OCI-LY1 (cell line): ENCODE results near the gene FHOD3.

ENCODE experiments used
- H2AFZ ChIP-seq: fragments of 200-600 bp; sonication (generic), shearing (Covaris generic); 2 replicates; pipeline ENCODE4 v1.6.0; 2014; ENCODE audit warnings: antibody characterized with exemption, mild to moderate bottlenecking, low read length
- H3F3A ChIP-seq: fragments of 200-600 bp; sonication (generic), shearing (Covaris generic); 2 replicates; pipeline ENCODE4 v1.6.0; 2014; ENCODE audit warnings: mild to moderate bottlenecking, antibody characterized with exemption, low read length, moderate library complexity; ENCODE audit not compliant: insufficient read depth
- H3K27ac ChIP-seq: fragments of 200-600 bp; sonication (generic); 2 replicates; pipeline ENCODE4 v1.5.1; 2014; ENCODE audit warnings: low read length, mixed run types, mild to moderate bottlenecking, low read depth; ENCODE audit not compliant: poor library complexity, severe bottlenecking
- H3K27me3 ChIP-seq: fragments of 200-600 bp; sonication (generic); 2 replicates; pipeline ENCODE4 v1.6.0; 2014; ENCODE audit warnings: antibody characterized with exemption, mild to moderate bottlenecking, low read length, moderate library complexity; ENCODE audit not compliant: insufficient read depth
- H3K36me3 ChIP-seq: fragments of 200-600 bp; sonication (generic); 2 replicates; pipeline ENCODE4 v1.6.1; 2014; ENCODE audit warnings: mild to moderate bottlenecking, antibody characterized with exemption, low read length, moderate library complexity, mixed read lengths; ENCODE audit not compliant: insufficient read depth
- H3K4me1 ChIP-seq: fragments of 200-600 bp; sonication (generic); 2 replicates; pipeline ENCODE4 v1.5.1; 2014; ENCODE audit warnings: mild to moderate bottlenecking, low read length, moderate library complexity; ENCODE audit not compliant: insufficient read depth, severe bottlenecking
- H3K4me2 ChIP-seq: fragments of 200-600 bp; sonication (generic), shearing (Covaris generic); 2 replicates; pipeline ENCODE4 v1.6.1; 2014; ENCODE audit warnings: low read length
- H3K4me3 ChIP-seq: fragments of 200-600 bp; sonication (generic); 2 replicates; pipeline ENCODE4 v1.5.1; 2014; ENCODE audit warnings: low read length, low read depth, mild to moderate bottlenecking, mixed read lengths; ENCODE audit not compliant: poor library complexity, severe bottlenecking
- H3K79me2 ChIP-seq: fragments of 200-600 bp; shearing (Covaris generic); 2 replicates; pipeline ENCODE4 v1.6.1; 2016; ENCODE audit warnings: mixed run types, low read length, mixed read lengths; ENCODE audit not compliant: insufficient read depth
- H3K9ac ChIP-seq: fragments of 200-600 bp; sonication (generic), shearing (Covaris generic); 2 replicates; pipeline ENCODE4 v1.6.1; 2014; ENCODE audit warnings: mild to moderate bottlenecking, low read length, mixed read lengths
- H3K9me2 ChIP-seq: fragments of 200-600 bp; sonication (generic), shearing (Covaris generic); 2 replicates; pipeline ENCODE4 v1.6.1; 2014; ENCODE audit warnings: low read depth, mild to moderate bottlenecking, low read length, mixed read lengths
- H3K9me3 ChIP-seq: fragments of 200-600 bp; shearing (Covaris generic); 2 replicates; pipeline ENCODE4 v1.6.1; 2014; ENCODE audit warnings: low read length, mixed read lengths
- H4K20me1 ChIP-seq: fragments of 200-600 bp; sonication (generic), shearing (Covaris generic); 2 replicates; pipeline ENCODE4 v1.6.0; 2016; ENCODE audit warnings: mild to moderate bottlenecking, low read length; ENCODE audit not compliant: insufficient read depth
- CTCF ChIP-seq: fragments of 200-600 bp; sonication (generic), shearing (Covaris generic); IDR thresholded peaks from 2 replicates; pipeline ENCODE4 v1.5.1; 2017; ENCODE audit warnings: mild to moderate bottlenecking, antibody characterized with exemption, low read length, moderate library complexity, mixed read lengths
- EZH2 ChIP-seq: fragments of 200-600 bp; sonication (generic), shearing (Covaris generic); IDR thresholded peaks from 2 replicates; pipeline ENCODE4 v1.8.0; 2017; ENCODE audit warnings: borderline replicate concordance, mixed run types, mild to moderate bottlenecking, antibody characterized with exemption, low read length, moderate library complexity, mixed read lengths

FHOD3 gene

DNA sequence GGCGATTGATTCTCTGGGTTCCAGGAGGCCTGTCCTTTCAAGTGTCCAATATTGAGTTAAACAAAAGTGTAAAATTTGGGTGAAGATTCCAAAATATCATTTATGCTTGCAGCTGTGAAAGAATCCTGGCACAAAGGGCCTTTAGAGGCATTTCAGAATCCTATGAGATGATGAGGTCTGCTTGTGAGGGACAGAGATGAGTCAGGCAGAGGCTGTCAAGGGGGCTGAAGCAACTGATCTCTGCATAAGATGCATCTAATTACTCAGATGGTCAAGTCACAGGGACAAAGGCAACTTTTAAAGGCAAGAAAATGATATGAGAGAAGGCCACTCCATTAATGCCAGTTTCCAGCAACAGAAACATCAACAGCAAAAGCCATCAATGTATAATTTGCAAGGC lies 78.8 kb downstream of the FHOD3 start:
- TF ChIP-seq EZH2 (no peak), CTCF (no peak)
- Histone ChIP-seq H3K79me2 (no peaks in the 10 kb centered on the region), H3K9ac (no peak overlapping the region), H3K4me1 (no peaks in the 10 kb centered on the region), H3F3A (no peaks in the 10 kb centered on the region), H3K9me2 (no peaks in the 10 kb centered on the region), H3K27ac (no peak overlapping the region), H2AFZ (no peak overlapping the region), H3K9me3 (no peaks in the 10 kb centered on the region), H3K4me3 (no peak overlapping the region), H3K27me3 (0 out of 2 replicates have a peak, but pooled peaks cover 4% of the 10 kb centered on the region), H3K36me3 (no peaks in the 10 kb centered on the region), H3K4me2 (no peak overlapping the region), H4K20me1 (no peaks in the 10 kb centered on the region)

GRCh38 chr18:36377626-36378025 lies 80.1 kb downstream of the FHOD3 start:
- no peak for TF ChIP-seq EZH2
- no peak for TF ChIP-seq CTCF
- H3K4me2 ChIP-seq: no peak overlapping the region
- no peaks in the 10 kb centered on the region for H3F3A ChIP-seq
- H3K4me1 ChIP-seq: no peaks in the 10 kb centered on the region
- H3K9me3 ChIP-seq: no peaks in the 10 kb centered on the region
- no peak overlapping the region for H2AFZ ChIP-seq
- no peak overlapping the region for H3K27ac ChIP-seq
- no peaks in the 10 kb centered on the region for H3K9me2 ChIP-seq
- no peaks in the 10 kb centered on the region for H3K79me2 ChIP-seq
- 0 out of 2 replicates have a peak, but pooled peaks cover 4% of the 10 kb centered on the region for H3K27me3 ChIP-seq
- H3K4me3 ChIP-seq: no peak overlapping the region
- no peak overlapping the region for H3K9ac ChIP-seq
- no peaks in the 10 kb centered on the region for H3K36me3 ChIP-seq
- H4K20me1 ChIP-seq: no peaks in the 10 kb centered on the region

DNA sequence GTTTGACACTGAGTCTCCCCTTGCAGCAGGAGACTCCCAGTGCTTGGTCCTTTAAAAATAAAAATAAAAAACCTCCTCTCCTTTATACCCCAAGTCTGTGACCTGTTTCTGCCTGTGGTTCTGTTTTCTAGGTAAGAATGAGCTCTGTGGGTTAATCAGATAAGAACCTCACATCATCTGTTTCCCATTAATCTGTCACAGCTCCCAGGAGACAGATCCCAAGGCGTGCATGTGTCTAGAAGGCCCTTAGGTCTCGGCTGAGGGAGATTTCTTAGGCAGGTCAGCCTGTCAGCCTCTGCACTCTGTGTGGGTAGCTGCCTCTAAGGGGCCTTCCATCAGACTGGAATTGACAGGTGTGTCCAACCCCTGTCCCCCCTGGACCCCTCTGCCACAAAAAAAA lies 80.7 kb downstream of the FHOD3 start:
- Histone ChIP-seq H3K36me3 (no peaks in the 10 kb centered on the region), H3K9me2 (no peaks in the 10 kb centered on the region), H3K4me3 (no peak overlapping the region), H3K27ac (no peak overlapping the region), H3F3A (no peaks in the 10 kb centered on the region), H3K4me2 (no peak overlapping the region), H4K20me1 (no peaks in the 10 kb centered on the region), H2AFZ (no peak overlapping the region), H3K27me3 (peaks cover 10% of the 10 kb centered on the region; the same call in 1 of the 2 replicates), H3K9me3 (no peaks in the 10 kb centered on the region), H3K9ac (no peak overlapping the region), H3K79me2 (no peaks in the 10 kb centered on the region), H3K4me1 (no peaks in the 10 kb centered on the region)
- no peak for TF ChIP-seq EZH2
- TF ChIP-seq CTCF: no peak
